ENCODE measurements around the gene CNN3.
A peak's percentile ranks its signal among the peaks of the same experiment; 100 is the strongest.

The CNN3 gene

DNA sequence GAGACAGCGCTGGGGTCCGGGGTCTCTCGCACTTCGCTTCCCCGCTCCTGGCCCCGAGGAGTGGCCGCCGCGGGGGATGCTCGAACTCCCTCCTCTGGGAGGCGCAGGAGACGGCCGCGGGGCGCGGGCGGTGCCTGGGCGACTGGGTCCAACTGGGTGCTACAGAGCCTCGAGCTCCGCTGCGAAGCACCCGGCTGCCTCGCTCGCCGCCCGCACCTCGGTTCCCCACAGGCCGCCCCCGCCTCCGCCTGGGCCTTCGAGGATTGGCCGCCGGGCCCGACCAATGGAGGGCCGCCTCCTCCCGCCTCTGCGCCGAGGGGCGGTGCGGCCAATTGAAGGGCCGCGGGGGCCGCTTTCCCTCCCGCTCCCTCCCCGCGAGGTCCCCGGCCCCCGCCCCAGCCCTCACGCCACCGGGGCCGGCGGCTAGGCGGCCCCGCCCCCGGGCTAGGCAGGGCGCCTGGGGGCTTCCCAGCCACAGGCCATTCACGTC lies at the start of gene CNN3:
Gene CNN3, minus strand, starts transcription at position 196 of the 490 bp plus-strand sequence. CDS start 216 bp downstream, outside the sequence.
- peak; percentile 59 for DNase-seq

DNA sequence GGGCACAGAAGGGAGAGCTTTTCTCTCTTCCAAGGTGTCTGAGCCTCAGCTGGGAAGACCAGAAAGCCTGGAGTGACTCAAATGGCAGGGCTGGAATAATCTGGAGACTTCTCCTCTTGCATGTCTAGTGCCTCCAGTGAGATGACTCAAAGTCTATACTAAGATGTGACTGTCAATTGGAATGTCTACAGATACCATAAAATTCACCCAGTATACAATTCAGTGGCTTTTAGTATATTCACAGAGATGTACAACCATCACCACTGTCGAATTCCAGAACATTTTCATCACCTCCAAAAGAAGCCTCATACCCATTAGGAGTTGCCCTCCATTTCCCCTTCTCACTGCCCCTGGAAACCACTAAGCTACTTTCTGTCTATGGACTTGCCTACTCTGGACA lies 47.9 kb upstream of the CNN3 start:
- no peak for DNase-seq

DNA sequence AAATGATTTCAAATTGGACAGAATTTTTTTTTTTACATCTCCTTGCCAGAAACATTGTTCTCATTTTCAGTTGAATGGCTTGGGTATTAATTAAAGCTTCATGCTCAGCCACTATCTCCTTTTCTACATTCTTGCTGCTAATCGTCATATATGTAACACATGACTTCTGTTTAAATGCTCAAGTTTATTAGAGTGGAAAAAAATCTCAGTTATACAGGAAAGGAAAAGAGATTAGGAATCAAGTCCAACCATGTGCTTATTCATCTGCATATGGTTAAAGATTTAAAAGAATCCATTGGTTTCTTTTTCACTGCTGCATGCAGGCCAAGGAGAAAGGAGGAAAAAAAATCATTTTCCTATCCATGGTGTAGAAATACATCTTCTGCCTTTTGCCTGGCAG lies 47.3 kb upstream of the CNN3 start:
- DNase-seq: no peak

DNA sequence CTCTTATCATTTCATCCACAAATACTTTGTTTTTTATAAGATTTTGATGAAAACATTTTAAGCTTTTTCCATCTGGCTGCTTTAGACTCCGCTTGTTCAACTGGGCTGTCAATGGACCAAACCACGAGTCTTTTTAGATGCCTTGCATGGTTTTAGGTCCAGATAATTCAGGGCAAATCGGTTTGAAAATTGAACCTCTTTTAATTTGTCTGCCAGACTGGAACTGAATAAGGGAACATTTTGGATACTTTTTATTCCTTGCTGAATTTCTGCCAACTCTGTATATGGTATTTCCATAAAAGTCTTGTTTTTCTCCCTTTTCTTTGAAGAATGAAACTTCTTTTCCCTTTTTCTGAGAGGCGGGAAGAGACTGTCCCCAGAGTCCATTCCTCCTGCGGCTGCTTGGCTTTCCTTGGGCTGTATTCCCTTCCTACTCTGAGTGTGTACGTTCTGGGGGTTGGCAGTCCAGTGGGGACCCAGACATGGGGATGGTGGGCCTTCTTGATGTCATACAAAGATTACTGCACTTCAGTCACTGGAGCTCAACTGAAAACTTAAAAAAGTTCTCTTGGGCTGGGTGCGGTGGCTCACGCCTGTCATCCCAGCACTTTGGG lies 46.5 kb upstream of the CNN3 start:
- DNase-seq: no peak

DNA sequence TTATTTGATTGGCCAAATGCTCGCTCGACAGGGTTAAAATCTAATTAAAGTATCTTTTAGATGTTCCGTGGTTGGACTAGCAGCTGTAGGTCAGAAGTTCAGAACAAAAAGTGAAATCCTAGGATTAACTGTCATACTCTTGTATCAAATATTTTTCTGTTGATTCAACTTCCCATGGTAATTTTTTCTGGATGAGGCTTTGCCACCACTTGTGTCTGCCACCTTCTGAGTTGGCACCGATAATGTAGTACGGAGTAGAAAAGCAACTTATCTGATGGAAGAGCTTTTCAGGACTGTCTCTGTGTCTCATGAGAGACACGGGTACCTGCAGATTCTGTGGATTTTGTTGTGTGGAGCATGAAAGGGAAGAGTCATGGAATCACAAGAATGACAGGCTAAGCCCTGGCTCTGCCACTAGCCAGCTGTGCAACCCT lies 44.6 kb upstream of the CNN3 start:
- no peak for DNase-seq

DNA sequence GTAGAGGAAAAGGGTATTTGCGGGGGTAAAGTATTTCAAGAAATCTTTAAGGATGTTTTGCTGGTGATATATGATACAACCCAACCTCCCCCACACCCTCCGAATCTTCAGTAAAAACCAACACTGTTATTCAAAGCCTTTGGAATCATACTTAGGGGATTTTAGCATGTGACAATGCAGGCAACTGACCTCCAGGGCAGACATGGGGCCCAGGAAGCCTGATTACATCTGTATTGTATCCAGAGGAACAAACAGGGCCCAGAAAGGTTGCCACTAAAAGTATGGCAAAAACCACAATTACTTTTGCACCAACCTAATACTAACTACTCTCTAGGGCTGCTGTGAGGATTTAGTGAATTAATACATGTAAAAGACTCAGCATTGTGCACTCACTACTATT lies 43.9 kb upstream of the CNN3 start:
- no peak for DNase-seq

DNA sequence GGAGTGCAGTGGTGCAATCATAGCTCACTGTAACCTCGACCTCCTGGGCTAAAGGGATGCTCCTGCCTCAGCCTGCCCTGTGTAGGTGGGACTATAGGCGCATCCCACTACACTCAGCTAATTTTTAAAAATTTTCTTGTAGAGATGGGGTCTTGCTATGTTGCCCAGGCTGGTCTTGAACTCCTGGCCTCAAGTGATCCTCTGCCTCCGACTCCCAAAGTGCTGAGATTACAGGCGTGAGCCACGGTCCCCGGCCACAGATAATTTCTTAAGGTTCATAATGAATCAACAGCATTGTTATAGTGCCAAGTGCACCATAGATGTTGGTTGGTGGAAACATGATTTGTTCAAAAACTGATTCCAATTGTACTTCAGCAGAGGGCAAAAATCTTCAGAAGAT lies 42.2 kb upstream of the CNN3 start:
- no peak for DNase-seq

DNA sequence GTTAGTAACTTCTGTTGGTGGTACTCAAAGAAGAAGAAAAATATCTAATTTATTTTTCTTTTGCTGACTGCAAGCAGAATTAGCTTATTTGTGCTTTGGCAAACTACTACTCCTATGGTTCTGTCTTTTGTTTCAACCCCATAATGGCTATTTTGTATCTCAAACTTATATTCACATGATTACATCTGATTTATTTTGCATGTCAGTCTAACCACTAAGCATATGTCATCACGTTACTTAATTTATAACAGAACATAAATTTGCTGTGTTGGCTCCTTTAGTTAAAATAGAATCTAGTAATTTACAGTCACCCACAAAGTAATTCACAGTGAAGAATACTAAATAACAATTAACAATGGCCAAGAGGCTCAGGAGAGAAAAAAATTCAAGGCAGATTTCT lies 39.1 kb upstream of the CNN3 start:
- no peak for DNase-seq

DNA sequence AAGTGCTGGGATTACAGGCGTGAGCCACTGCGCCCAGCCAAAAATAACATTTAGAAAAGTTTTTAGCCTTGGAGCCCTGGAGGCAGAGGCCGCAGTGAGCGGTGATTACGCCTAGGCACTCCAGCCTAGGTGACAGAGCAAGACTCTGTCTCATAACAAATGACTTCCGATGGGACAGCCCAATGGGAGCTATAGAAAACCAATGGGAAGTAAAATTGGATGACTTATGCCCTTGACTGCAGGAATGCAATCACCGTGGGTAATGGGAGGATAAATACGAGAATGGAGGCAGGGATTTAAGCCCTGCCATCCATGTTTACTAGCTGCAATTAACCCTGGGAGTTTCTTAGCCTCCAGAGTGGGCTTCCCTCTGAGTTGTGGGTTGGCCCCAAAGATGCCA lies 37.0 kb upstream of the CNN3 start:
- DNase-seq: no peak

DNA sequence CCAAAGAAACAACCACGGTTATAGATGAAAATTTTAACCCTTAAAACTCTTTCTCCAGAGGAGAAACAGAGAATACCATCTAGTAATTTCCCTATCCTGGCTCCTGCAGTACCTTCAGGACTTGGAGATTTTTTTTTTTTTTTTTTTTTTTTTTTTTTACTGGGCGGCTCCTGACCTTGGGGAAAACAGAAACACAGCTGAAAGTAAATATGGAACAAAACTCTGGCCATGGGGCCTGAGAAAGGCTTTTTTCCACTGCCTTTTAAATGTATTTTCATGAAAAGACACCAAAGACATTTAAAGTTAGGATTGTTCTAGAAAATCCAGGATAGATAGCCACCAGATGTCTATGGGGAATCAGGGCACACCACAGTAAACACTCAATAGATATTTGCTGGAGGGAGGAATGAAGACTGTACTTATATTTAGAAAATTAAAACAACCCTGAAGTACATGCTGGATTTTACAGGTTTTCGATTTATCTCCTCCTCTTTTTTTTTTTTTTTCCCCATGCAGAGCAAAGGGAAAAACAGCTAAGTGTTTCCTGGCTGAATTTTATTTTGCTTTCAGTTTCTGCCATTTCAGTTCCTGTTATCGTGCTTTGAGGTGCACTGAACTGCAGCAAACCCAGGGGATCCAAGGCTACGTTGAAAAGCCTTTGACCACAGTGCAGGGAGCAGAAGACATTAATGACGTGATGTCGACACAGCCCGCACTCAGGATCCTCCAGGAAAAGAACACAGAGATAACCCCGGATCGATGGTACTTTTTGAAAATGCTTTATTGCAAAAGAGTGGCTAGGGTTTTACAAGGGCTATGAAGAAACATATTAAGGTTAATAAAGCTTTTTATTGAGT lies 35.7 kb upstream of the CNN3 start:
- DNase-seq: no peak

DNA sequence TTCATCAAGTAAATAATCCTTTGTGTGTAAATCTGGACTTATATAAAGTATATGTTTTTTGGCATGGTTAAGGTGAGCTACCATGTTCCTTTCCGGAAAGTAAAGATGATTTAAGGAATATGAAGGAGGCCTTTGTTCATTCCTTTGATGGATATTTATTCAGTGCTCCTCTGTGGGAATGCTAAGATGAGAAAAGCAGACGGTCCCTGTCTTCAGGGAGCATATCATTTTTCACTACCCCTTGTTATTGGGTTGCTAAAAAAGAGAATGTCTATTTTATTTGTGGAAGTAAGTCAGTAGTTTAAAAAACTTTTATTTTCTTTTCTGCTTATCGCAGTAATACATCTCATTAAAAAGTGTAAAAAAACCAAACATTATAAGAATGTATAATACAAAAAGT lies 35.1 kb upstream of the CNN3 start:
- no peak for DNase-seq

DNA sequence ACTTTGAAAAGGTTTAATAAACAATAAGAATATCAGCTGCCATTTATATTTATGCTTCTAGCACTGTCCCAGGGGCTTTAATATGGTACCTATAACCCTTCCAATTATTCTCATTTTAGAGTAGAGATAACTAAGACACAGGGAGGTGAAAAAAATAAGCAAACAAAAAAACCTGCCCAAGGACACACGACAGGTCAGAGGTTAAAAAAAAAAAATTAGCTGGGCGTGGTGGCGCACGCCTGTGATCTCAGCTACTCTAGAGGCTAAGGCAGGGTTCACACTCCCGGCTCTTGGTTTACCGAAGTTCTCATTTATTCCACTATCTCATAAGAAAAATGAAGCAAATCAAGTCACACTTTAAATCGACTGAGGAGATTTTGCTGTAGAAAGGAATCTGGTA lies 34.7 kb upstream of the CNN3 start:
- DNase-seq: no peak

DNA sequence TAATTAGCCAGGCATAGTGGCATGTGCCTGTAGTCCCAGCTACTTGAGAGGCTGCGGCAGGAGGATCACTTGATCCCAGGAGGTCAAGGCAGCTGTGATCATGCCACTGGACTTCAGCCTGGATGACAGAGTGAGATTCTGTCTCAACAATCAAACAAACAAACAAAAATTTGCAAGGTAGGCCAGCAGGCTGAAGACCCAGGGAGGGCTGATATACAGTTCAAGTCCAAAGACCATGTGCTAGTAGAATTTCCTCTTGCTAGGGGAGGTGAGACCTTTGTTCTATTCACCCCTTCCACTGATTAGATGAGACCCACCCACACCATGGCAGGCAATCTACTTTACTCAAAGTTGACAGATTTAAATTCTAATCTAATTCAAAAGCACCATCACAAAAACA lies 31.2 kb upstream of the CNN3 start:
- no peak for DNase-seq

DNA sequence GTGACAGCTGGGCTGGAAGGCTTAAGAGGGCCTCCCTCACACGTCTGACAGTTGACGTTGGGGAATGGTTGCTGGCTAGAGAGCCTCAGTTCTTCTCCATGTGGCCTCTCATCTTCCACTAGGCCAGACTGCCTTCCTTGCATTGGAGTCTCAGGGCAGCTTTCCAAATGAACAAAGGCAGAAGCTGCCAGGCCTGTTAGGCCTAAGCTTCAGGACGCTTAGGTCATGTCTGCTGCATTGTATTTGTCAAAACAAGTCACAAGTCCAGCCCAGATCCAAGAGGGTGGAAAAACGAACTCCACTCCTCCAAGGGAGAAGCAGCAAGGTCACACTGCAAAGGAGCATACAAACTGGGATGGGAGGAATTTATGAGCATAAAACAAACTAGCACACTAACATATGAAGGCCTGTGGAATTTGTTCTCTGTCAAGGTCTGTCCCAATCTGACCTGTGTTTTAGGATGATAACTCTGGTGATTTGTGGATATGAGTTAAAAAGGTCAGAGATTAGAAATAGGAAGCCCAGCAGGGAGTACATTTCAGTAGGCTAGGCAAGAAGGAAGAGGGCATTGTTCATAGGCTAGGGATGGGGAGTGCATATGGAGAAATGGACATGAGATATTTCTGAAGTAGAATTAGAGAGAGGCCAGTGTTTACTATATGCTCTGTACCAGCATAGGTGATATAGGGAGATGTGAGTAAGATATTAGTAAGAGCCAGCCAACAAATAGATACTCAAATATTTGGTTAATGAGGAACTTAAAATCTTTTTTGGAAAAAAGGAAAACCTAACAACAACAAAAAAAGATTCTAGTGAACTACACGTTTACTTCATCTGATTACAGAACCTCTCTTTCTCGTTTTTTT lies 29.1 kb upstream of the CNN3 start:
- no peak for DNase-seq

DNA sequence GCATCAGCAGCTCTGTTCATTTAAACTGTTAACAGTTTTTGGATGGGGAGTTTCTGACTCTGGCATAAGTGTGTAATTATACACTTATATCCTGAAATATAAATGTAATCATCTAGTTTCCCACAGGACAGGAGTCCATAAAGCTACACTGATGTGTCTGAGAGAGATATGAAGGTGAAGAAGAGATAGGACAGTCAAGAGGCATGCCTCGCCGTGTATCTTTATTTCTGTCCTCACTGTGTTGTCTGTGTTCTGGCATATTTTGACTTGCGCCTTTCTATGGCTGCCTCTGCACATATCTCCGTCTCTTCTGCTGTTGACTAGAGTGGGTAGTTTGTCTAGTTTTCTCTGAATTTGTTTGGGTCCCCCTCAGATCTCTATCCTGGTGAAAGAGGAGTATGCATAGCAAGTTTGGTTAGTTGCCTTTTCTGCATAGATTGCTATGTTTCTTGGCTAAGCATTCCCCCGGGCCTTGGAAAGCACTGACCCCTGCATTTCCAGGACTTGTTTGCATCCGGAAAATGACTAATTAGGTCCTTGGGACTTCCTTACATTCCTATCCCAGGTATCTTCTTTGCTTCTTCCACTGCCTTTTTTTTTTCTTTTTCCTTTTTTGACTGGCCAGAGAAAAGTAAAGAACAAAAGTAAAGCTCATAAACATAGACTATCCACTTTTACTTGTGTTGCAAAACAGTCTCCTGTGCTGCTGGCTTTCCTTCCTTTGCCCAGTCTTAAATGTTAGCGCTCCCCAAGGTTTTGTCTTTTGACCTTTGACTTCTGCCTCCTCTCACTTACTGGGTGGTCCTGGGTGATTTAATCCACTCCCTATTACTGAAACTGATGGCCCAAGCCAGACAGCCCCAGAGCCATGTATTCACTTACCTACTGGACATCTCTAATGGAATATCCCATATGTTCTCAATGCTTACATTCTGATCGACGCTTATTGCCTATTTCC lies 27.6 kb upstream of the CNN3 start:
- no peak for DNase-seq

DNA sequence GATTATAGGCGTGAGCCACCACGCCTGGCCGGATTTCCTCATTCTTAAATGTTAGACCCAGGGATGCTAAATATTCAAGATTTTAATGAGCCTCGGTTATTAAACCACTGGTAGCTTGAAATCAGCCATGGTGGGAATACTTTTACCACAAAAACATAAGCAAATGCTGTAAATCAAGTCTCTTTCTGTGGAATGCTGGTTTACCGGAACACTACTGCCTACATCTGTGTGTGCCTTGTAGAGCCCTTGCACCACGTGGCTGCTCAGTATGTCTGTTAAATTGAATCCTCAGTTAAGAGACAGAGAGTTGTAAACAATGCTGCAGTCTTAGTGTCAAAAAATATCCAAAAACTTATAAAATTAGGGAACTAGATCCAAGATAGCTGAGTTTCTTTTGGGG lies 26.8 kb upstream of the CNN3 start:
- DNase-seq: no peak

DNA sequence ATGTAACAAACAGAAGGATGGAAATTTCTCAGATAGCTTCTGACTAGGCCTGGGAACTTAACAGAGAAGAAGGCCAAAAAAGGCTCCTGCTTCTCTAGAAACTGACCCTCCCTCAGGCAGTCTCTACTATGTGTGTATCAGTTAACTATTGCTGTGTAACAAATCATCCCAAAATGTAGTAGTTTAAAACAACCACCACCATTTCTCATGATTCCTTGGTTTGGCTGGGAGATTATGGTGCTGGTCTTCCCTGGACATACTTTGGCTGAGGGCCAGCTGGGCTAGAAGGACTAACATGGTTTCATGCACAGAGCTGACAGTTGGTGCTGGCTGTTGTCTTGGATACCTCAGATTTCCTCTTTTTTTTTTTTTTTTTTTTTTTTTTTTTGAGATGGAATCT lies 26.2 kb upstream of the CNN3 start:
- no peak for DNase-seq

DNA sequence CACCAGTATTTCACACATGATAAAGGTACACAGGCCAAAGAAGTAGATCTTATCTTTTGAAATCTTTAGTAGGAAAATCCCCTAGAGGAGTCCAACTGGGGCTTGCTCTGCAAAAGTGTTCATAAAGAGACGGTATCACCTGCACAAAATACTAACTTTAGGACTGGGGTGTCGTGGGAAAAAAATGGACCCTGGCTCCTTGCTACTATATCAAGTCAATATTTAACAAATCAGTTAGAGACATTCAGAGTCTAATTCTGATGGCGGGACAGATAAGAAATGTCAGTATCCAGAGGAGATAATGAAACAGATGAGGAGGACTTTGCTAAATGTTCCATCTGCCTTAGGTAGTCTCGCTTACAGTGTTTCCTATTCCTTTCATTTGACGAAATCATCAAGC lies 25.6 kb upstream of the CNN3 start:
- no peak for DNase-seq

DNA sequence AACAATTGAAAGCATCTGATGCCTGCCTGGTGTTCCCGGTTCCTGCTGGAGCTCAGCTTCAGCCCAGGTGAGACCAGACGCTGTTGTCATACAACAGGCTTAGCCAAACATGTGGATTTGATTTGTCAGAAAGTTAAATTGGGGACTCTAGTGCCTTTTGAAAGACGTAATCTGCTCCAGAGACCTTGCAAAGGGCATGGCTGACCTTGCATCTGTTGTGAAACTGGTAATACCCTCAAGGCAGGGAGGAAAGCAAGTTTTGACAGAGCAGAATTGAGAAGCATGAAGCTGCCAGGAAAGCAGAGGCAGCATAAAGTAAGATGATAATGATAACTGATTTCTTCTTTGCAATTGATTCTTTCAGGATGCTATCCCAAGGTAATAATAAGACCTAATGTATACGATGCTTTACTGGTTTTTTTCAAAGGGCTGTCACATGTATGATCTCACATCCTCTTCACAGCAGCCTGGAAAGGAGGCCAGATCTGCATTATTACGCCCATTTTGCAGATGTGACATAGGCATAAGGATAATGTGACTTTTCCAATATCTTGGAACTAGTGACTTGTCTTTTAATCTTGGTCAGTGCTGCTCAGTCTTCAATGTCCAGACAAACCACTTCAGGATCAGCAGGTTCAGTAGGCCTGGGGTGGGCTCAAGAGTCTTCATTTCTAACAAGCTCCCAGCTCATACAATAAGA lies 24.7 kb upstream of the CNN3 start:
- no peak for DNase-seq

DNA sequence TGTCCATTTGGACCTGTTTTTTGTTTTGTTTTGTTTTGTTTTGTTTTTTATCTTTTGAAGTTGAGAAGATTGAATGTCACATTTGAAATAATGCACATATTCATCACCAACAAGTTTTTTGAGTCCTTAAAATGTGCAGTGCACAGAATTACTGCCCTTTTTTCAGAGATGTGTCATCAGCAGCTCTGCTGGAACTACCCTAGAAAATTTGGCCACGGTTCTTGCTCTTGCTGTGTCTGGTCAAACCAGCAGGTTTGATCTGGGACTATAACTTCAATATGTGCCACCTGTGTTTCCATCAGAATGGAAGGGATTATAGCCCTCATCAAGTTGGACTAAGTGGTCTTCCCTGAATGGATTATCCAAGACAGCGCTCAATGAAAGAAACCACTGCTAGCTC lies 24.1 kb upstream of the CNN3 start:
- DNase-seq: no peak

Data from activated CD4-positive, alpha-beta T cell treated with anti-CD3 and anti-CD28 coated beads, Interleukin-2, amount 50 U/mL, for 1 hour (primary cell).